ENCODE data around the gene CYP4F12. TPM values are rescaled to one million over a fixed set of nuclear protein-coding genes. Genes with fewer than 3 reads are reported as not detected.
"Not testable (repeated sequence)": the region's sequence is repeated elsewhere in the genome, so short reads cannot be mapped to it uniquely, and the experiment has no call there.

Gene CYP4F12
- total RNA-seq, 1 experiment from 2014 or later, result not detected

GRCh38 chr19:15644816-15645215, 28.1 kb upstream of the CYP4F12 start:
- ATAC-seq (no peak), DNase-seq (no peak)
- H3K9me2 ChIP-seq (replicated peaks; ENCODE audit: low read length), result no peaks in the 10 kb centered on the region
- H2AFZ ChIP-seq (ENCODE audit: low read length), result no peak overlapping the region
- no peaks in the 10 kb centered on the region for H3K36me3 ChIP-seq (ENCODE audit: low read depth, low read length)
- H3K4me2 ChIP-seq (ENCODE audit: low read length), result no peak overlapping the region
- H3K4me1 ChIP-seq (ENCODE audit: insufficient read depth, low read length), result peaks cover 11% of the 10 kb centered on the region
- no peak for TF ChIP-seq EZH2phosphoT487 (IDR thresholded peaks at IDR 0.05; ENCODE audit: borderline replicate concordance, low read length)
- no peak for TF ChIP-seq EZH2 (IDR thresholded peaks at IDR 0.05; ENCODE audit: low read length, unreplicated experiment)
- TF ChIP-seq, protein P1, sequence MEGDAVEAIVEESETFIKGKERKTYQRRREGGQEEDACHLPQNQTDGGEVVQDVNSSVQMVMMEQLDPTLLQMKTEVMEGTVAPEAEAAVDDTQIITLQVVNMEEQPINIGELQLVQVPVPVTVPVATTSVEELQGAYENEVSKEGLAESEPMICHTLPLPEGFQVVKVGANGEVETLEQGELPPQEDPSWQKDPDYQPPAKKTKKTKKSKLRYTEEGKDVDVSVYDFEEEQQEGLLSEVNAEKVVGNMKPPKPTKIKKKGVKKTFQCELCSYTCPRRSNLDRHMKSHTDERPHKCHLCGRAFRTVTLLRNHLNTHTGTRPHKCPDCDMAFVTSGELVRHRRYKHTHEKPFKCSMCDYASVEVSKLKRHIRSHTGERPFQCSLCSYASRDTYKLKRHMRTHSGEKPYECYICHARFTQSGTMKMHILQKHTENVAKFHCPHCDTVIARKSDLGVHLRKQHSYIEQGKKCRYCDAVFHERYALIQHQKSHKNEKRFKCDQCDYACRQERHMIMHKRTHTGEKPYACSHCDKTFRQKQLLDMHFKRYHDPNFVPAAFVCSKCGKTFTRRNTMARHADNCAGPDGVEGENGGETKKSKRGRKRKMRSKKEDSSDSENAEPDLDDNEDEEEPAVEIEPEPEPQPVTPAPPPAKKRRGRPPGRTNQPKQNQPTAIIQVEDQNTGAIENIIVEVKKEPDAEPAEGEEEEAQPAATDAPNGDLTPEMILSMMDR (conservative IDR thresholded peaks at IDR 0.05; ENCODE audit: low read depth, low read length), result no peak
- no peaks in the 10 kb centered on the region for H3K79me2 ChIP-seq (ENCODE audit: low read length)
- H3K9me3 ChIP-seq (ENCODE audit: low read length), result no peaks in the 10 kb centered on the region
- no peaks in the 10 kb centered on the region for H4K20me1 ChIP-seq (ENCODE audit: low read length)
- H3K4me3 ChIP-seq (ENCODE audit: low read length), result no peak overlapping the region
- no TSS peak for BruUV-seq (replicated peaks)
- POLR2A ChIA-PET (ENCODE audit: unreplicated experiment), result no interaction called here
- CTCF ChIA-PET, result no interaction called here
- intact Hi-C loops (cut with micrococcal nuclease), result no loop called here
- H3K27me3 ChIP-seq (ENCODE audit: low read length), result peaks cover 9% of the 10 kb centered on the region
- no peak overlapping the region for H3K9ac ChIP-seq (ENCODE audit: low read length)
- H3F3A ChIP-seq (ENCODE audit: low read length, unreplicated experiment), result no peaks in the 10 kb centered on the region
- H3K27ac ChIP-seq (ENCODE audit: low read length), result no peak overlapping the region

DNA sequence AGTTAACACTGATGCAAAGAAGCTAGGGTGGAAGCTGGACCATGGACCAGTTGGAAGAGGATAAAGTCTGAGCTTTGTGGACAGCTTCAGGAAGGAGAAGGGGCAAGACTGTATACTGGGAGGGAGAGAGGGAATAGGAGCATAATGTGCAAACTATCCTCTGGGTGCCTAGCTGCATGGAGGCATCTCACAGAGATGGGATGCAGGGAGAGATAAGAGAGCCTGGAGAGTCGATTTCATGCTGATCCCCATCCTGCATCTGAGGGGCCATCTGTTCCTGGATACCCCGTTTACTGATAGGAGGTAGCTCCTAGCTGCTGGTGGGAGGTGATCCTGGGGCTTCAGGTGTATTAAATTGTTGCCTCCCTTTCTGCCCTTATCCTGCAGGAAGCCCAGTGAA, 23.4 kb upstream of the CYP4F12 start:
- H2AFZ ChIP-seq (ENCODE audit: low read length), result no peak overlapping the region
- H3K4me1 ChIP-seq (ENCODE audit: insufficient read depth, low read length), result no peaks in the 10 kb centered on the region
- no peak overlapping the region for H3K27ac ChIP-seq (ENCODE audit: low read length)
- TF ChIP-seq EZH2 (IDR thresholded peaks at IDR 0.05; ENCODE audit: low read length, unreplicated experiment) (no peak), EZH2phosphoT487 (IDR thresholded peaks at IDR 0.05; ENCODE audit: borderline replicate concordance, low read length) (no peak)
- TF ChIP-seq, protein P1 (conservative IDR thresholded peaks at IDR 0.05; ENCODE audit: low read depth, low read length), result no peak
- peaks cover 21% of the 10 kb centered on the region for H3K27me3 ChIP-seq (ENCODE audit: low read length)
- no peak overlapping the region for H3K4me3 ChIP-seq (ENCODE audit: low read length)
- H3K36me3 ChIP-seq (ENCODE audit: low read depth, low read length), result no peaks in the 10 kb centered on the region
- no peak for DNase-seq
- no TSS peak for BruUV-seq (replicated peaks)
- H3K9me2 ChIP-seq (replicated peaks; ENCODE audit: low read length), result no peaks in the 10 kb centered on the region
- H3K9ac ChIP-seq (ENCODE audit: low read length), result no peak overlapping the region
- H3K9me3 ChIP-seq (ENCODE audit: low read length), result no peaks in the 10 kb centered on the region
- no peaks in the 10 kb centered on the region for H4K20me1 ChIP-seq (ENCODE audit: low read length)
- POLR2A ChIA-PET (ENCODE audit: unreplicated experiment), result no interaction called here
- intact Hi-C loops (cut with micrococcal nuclease), result no loop called here
- H3K79me2 ChIP-seq (ENCODE audit: low read length), result no peaks in the 10 kb centered on the region
- CTCF ChIA-PET, result no interaction called here
- no peak overlapping the region for H3K4me2 ChIP-seq (ENCODE audit: low read length)
- ATAC-seq, result no peak
- no peaks in the 10 kb centered on the region for H3F3A ChIP-seq (ENCODE audit: low read length, unreplicated experiment)

GRCh38 chr19:15650123-15650522, 22.8 kb upstream of the CYP4F12 start:
- H3K4me3 ChIP-seq (ENCODE audit: low read length); H3F3A ChIP-seq (ENCODE audit: low read length, unreplicated experiment); H3K79me2 ChIP-seq (ENCODE audit: low read length); H4K20me1 ChIP-seq (ENCODE audit: low read length); POLR2A ChIA-PET (ENCODE audit: unreplicated experiment); BruUV-seq (replicated peaks); DNase-seq; H3K36me3 ChIP-seq (ENCODE audit: low read depth, low read length); intact Hi-C loops (cut with micrococcal nuclease); H3K9ac ChIP-seq (ENCODE audit: low read length); H3K9me2 ChIP-seq (replicated peaks; ENCODE audit: low read length); CTCF ChIA-PET; H3K4me2 ChIP-seq (ENCODE audit: low read length); H2AFZ ChIP-seq (ENCODE audit: low read length); H3K9me3 ChIP-seq (ENCODE audit: low read length); H3K4me1 ChIP-seq (ENCODE audit: insufficient read depth, low read length); ATAC-seq; H3K27ac ChIP-seq (ENCODE audit: low read length): not testable (repeated sequence)
- peaks cover 27% of the 10 kb centered on the region for H3K27me3 ChIP-seq (ENCODE audit: low read length)
